ACC112 (cell line): Measurements from ENCODE around the gene GNAS-AS1.

Experiments
- H2AFZ ChIP-seq: fragments of 200-600 bp; sonication (generic); one replicate; pipeline ENCODE4 v1.6.0; 2017; ENCODE audit warnings: antibody characterized with exemption, low read length; ENCODE audit not compliant: unreplicated experiment
- H3K27ac ChIP-seq: fragments of 200-600 bp; sonication (generic); 2 replicates; pipeline ENCODE4 v1.5.1; 2014; ENCODE audit warnings: low read depth, mild to moderate bottlenecking, antibody characterized with exemption, low read length, moderate library complexity
- H3K27me3 ChIP-seq: fragments of 200-600 bp; sonication (generic); 2 replicates; pipeline ENCODE4 v1.6.1; 2014; ENCODE audit warnings: mild to moderate bottlenecking, antibody characterized with exemption, low read length, moderate library complexity, mixed read lengths; ENCODE audit not compliant: insufficient read depth
- H3K36me3 ChIP-seq: fragments of 200-600 bp; sonication (generic); 2 replicates; pipeline ENCODE4 v1.6.1; 2016; ENCODE audit warnings: mild to moderate bottlenecking, antibody characterized with exemption, low read length, moderate library complexity, mixed read lengths; ENCODE audit not compliant: insufficient read depth
- H3K4me1 ChIP-seq: fragments of 200-600 bp; sonication (generic); one replicate; pipeline ENCODE4 v1.6.1; 2016; ENCODE audit warnings: low read length, mixed read lengths; ENCODE audit not compliant: insufficient read depth, unreplicated experiment, control insufficient read depth
- H3K4me3 ChIP-seq: fragments of 200-600 bp; sonication (generic); 2 replicates; pipeline ENCODE4 v1.5.1; 2014; ENCODE audit warnings: mild to moderate bottlenecking, low read depth, low read length
- H3K79me2 ChIP-seq: fragments of 200-600 bp; sonication (generic); one replicate; pipeline ENCODE4 v1.6.0; 2016; ENCODE audit warnings: low read length; ENCODE audit not compliant: control insufficient read depth, unreplicated experiment, insufficient read depth

The GNAS-AS1 gene

GRCh38 chr20:58850693-58851174, at the start of gene GNAS-AS1:
Gene GNAS-AS1, minus strand, starts transcription at chr20:58850902.
- peaks cover 1% of the 10 kb centered on the region for H3K4me1 ChIP-seq
- H3K36me3 ChIP-seq: no peaks in the 10 kb centered on the region
- H2AFZ ChIP-seq: peak within 1 kb of the TSS; percentile 42
- no peaks in the 10 kb centered on the region for H3K79me2 ChIP-seq
- H3K27ac ChIP-seq: no peak within 1 kb of the TSS
- peaks cover 63% of the 10 kb centered on the region for H3K27me3 ChIP-seq
- H3K4me3 ChIP-seq: peak within 1 kb of the TSS; percentile 76

- Histone ChIP-seq H3K27ac (no peak overlapping the region), H3K27me3 (no peaks in the 10 kb centered on the region), H3K4me3 (no peak overlapping the region), H3K79me2 (peaks cover 88% of the 10 kb centered on the region), H3K4me1 (peaks cover 14% of the 10 kb centered on the region), H3K36me3 (peaks cover 16% of the 10 kb centered on the region), H2AFZ (no peak overlapping the region)
Observed at GRCh38 chr20:58900397-58900796, 49.7 kb upstream of the GNAS-AS1 start.

GRCh38 chr20:58899512-58899911, 48.8 kb upstream of the GNAS-AS1 start:
- Histone ChIP-seq H3K36me3 (peaks cover 8% of the 10 kb centered on the region), H3K79me2 (peaks cover 90% of the 10 kb centered on the region), H3K4me3 (no peak overlapping the region), H2AFZ (no peak overlapping the region), H3K27me3 (no peaks in the 10 kb centered on the region), H3K4me1 (peaks cover 23% of the 10 kb centered on the region), H3K27ac (no peak overlapping the region)

DNA sequence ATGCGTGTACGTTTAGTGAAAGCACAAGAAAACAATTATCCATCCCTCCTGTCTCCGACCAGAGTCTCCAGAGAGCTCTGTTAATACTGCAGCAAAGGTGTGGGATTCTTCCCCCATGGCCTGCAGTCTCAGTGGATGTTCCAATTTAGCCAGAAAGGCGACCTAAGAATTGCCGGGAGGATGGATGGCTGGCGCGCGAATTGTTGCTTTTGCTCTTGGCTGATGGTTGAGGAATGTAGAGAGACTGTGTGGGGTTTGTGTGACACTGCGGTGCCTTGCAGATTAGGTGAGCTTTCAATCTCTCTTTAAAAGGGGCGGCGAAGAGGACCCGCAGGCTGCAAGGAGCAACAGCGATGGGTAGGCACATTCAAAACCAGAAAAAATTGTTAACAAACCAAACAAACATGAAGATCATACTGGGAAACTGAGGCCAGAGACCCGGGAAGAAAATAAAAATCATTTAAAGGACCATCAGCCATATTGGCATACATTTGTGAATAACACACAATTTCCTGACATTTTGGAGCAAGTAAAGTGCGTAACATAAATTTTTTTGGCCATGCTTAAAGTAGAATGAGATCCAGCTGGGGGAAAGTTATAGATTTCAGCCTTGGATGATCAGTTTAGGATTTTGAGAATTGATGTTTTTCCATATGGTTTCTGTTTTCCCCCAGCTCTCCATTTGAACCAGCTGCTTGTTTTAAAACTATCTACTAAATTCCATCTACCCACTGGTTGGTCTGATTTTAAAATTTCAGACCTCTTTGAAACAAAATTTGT, 48.1 kb upstream of the GNAS-AS1 start:
- Histone ChIP-seq H3K27ac (no peak overlapping the region), H3K79me2 (peaks cover 95% of the 10 kb centered on the region), H3K27me3 (no peaks in the 10 kb centered on the region), H3K4me3 (no peak overlapping the region), H3K36me3 (peaks cover 8% of the 10 kb centered on the region), H2AFZ (no peak overlapping the region), H3K4me1 (peaks cover 29% of the 10 kb centered on the region)

- Histone ChIP-seq H3K4me3 (no peak overlapping the region), H3K4me1 (peaks cover 34% of the 10 kb centered on the region), H3K36me3 (peaks cover 8% of the 10 kb centered on the region), H3K27me3 (no peaks in the 10 kb centered on the region), H3K27ac (no peak overlapping the region), H3K79me2 (peaks cover 98% of the 10 kb centered on the region), H2AFZ (no peak overlapping the region)
Observed at GRCh38 chr20:58897488-58897887, 46.8 kb upstream of the GNAS-AS1 start.

DNA sequence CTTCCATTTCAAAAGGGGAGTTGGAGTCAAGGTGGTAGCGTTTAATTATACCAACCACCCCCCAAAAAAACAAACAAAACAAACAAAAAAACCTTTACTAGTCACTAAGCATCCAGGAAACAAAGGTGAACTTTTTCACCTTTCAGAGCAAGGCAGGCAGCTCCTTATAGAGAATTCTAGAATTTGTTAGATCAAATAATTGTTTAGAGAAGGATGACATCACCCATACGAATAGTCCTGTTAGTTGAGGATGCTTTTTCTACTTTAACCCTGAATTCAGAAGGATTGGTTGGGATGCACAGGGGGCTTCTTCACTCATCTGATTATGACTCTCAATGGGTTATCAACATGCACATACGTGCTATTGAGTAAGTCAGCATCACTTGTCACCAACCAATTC, 46.1 kb upstream of the GNAS-AS1 start:
- H3K4me1 ChIP-seq: peaks cover 34% of the 10 kb centered on the region
- H3K4me3 ChIP-seq: no peak overlapping the region
- H2AFZ ChIP-seq: no peak overlapping the region
- H3K27me3 ChIP-seq: no peaks in the 10 kb centered on the region
- peaks cover 98% of the 10 kb centered on the region for H3K79me2 ChIP-seq
- no peak overlapping the region for H3K27ac ChIP-seq
- H3K36me3 ChIP-seq: peaks cover 8% of the 10 kb centered on the region

- H3K27ac ChIP-seq: no peak overlapping the region
- peak overlapping the region; percentile 93 for H3K4me3 ChIP-seq
- H3K79me2 ChIP-seq: peaks cover 87% of the 10 kb centered on the region
- no peaks in the 10 kb centered on the region for H3K27me3 ChIP-seq
- H2AFZ ChIP-seq: no peak overlapping the region
- peaks cover 8% of the 10 kb centered on the region for H3K36me3 ChIP-seq
- peaks cover 34% of the 10 kb centered on the region for H3K4me1 ChIP-seq
Observed at GRCh38 chr20:58895448-58896180, 44.9 kb upstream of the GNAS-AS1 start.

DNA sequence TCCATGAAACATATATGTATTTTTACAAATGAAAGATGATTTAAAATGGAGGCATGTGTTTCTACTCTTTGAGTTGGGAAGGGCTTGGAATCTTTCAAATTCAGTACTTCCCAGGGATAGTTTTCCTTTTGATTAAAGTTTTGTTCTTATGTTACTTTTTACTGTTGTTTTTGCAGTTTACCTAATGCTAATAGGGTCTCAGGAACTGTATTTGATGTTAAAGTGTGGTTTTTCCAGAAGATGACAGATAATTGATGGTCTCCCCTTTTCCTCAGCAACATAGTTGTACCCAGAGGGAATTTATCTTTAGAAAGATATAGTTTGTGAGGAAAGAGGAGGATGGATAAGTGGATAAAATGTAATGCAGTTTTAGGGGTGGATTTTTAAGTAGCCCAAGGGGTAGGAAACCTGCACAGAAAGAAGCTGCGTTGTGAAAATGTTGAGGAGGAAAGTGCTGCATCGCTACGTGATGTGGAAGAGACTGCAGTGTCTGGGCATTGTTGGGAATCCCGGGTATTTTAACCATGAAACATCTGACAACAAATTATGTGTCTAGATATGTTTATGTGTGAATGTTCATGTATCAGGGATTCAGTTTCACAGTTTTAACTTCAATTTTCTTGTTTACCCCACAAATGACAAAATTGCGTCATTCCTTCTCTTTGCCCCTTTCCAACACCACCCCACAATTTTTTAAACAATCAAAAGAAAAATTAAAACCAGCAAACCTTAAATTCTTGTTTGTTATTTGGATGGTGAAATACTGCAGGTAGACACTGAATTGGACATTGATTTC, 44.1 kb upstream of the GNAS-AS1 start:
- no peak overlapping the region for H2AFZ ChIP-seq
- peaks cover 34% of the 10 kb centered on the region for H3K4me1 ChIP-seq
- H3K27ac ChIP-seq: no peak overlapping the region
- H3K36me3 ChIP-seq: peaks cover 8% of the 10 kb centered on the region
- no peaks in the 10 kb centered on the region for H3K27me3 ChIP-seq
- peaks cover 79% of the 10 kb centered on the region for H3K79me2 ChIP-seq
- H3K4me3 ChIP-seq: peak overlapping the region; percentile 93

DNA sequence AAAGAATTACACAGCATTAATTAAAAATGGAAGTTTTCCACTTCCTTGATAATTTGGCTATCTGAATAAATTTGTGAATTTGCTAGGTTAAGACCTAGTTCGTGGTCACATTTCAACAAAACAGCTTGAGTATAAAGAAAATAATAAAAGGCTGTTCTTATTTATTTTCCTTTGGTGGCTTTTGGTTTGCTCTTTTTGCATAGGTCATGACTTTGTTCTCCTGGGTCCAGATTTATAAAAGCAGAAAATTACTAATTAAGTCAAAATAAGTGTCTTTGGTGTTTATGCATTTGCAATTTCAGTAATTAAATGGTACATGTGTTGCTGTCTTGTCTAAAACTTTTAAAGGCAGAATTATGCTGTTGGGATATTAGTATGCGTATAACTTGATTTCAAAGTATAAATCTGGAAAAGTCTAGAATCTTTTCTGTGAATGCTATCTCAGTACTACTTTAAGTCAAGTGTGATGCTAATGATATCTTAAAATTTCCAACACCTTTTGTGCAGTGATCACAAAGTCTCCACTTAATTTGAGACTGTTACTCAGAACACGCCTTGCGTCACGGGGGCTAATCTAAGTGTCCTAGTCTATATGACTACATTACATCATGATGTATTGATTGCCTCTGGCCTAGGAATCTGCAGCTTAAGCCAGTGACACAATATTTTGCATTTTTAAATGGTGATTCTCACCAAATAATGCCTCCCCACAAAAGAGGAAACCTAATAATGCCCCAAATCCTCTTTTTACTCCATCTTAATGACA, 42.8 kb upstream of the GNAS-AS1 start:
- H2AFZ ChIP-seq: no peak overlapping the region
- no peaks in the 10 kb centered on the region for H3K27me3 ChIP-seq
- peak overlapping the region; percentile 5; the same call in 1 of the 2 replicates for H3K27ac ChIP-seq
- peak overlapping the region; percentile 93 for H3K4me3 ChIP-seq
- H3K4me1 ChIP-seq: peaks cover 34% of the 10 kb centered on the region
- peaks cover 8% of the 10 kb centered on the region for H3K36me3 ChIP-seq
- H3K79me2 ChIP-seq: peaks cover 66% of the 10 kb centered on the region

- Histone ChIP-seq H3K4me1 (peaks cover 34% of the 10 kb centered on the region), H3K4me3 (peak overlapping the region; percentile 93), H3K27me3 (no peaks in the 10 kb centered on the region), H2AFZ (no peak overlapping the region), H3K27ac (peak overlapping the region; percentile 87), H3K36me3 (peaks cover 8% of the 10 kb centered on the region), H3K79me2 (peaks cover 65% of the 10 kb centered on the region)
Observed at GRCh38 chr20:58892932-58893224, 42.2 kb upstream of the GNAS-AS1 start.
